Middle frontal gyrus (tissue), 1 donor: ENCODE data around the gene DNAJB8.

Experiments
- DNase-seq: peaks from one replicate; pipeline ENCODE4 v3.0.0-alpha.2; 2015; ENCODE audit warnings: low spot score; ENCODE audit errors: extremely low spot score

The DNAJB8 gene

DNA sequence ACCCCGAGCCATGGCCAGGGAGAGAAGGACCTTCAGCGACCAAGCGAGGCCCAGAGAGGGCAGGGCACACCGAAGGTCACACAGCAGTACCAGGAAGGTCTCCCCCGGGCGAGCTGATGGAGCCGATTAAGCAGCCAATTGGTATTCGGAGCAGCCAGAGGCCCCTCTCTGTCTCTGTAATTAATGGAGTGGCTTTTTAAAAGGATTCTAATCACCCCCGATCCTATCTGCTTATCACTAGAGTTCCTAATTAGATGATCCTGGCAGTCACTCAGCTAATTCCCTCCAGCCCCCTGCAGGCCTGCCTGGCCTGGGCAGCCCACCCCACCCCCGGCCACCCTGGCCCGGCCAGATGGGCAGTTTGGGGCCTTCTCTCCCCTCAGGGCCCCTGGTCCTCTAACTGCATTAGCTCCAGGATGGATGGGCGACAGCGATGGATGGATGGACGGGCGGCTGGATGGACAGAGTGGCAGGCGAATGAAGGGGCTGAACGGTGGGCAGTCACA lies 1.6 kb upstream of the DNAJB8 start:
- no peak for DNase-seq

DNA sequence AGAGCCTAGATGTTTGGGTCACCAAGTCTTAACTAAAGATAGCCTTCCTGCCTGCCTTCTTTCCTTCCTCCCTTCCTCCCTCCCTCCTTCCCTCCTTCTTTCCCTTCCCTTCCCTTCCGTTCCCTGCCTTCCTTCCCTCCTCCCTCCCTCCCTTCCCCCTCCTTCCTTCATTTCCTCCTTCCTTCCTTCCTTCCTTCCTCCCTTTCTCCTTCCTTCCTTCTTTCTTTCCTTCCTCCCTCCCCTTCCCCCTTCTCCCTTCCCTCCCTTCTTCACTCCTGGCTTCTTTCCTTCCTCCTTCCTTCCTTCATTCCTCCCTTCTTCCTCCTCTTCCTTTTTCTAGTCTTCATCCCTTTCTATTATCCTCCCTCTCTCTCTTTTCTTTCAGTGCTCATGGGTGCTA lies 2.0 kb downstream of the DNAJB8 start:
- no peak for DNase-seq

DNA sequence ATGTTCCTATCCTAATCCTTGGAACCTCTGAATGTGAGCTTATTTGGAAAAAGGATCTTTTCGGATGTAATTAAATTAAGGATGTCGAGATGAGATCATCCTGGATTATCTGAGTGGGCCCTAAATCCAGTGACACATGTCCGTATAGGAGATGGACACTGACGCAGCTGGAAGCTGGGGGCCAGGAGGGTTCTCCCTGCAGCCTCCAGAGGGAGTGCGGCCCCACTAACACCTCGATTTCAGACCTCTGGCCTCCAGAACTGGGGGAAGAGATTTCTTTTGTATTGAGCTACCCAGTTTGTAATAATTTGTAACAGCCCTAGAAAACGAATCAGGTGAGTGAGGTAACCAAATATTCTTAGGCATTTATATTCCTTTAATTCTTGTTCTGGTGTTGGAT lies 2.5 kb downstream of the DNAJB8 start:
- DNase-seq, result no peak

DNA sequence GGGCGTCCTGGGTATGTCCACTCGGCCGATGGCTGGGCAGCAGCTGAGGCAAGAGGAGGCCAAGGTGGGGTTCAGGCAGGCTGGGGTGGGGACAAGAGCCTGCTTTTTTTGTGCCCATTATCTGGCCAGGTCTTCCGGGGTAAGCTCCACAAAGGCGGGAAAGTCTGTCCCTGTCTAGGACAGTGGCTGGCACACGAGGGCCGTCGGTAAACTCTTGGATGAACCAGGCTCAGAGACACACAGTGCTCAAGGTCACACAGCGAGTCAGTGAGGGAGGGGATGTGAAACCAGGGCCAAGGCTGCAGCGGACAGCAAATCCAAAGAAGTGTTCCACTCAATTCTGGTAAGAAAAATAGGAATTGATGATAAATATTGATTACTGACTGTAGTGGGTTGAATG lies 2.9 kb downstream of the DNAJB8 start:
- DNase-seq, result no peak

DNA sequence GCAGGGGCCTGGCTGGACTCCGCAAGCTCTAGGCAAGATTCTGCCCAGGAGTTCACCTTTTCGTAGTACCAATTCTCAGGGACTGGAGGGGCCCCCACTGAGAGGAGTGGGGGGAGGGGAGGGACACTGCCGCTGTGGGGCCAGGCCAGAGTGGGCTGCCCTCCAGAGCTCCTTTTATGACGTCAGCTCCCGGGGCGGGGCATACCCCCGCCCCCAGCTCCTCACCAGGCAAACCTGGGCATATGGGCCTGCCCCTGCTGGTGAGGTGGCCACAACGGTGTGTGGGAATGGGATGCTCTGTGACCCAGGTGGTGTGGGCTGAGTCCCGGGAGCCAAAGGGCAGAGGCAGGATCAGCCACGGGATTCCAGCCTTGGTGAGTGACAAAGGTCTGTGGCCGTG lies 3.3 kb downstream of the DNAJB8 start:
- DNase-seq, result no peak

DNA sequence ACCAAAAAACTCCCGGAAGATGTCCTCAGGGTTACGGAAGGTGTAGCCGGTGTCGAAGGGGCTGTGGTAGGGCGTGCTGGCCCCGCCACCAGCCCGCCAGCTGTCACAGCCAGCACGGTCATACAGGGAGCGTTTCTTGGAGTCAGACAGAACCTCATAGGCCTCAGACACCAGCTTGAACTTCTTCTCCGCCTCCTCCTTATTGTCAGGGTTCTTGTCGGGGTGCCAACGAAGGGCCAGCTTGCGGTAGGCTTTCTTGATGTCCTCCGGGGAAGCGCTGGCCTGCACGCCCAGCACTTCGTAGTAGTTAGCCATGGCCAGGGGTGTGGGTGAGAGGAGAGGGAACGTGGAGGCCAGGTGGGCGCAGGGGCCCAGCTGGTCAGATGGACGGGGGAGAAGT lies 3.8 kb downstream of the DNAJB8 start:
- no peak for DNase-seq

DNA sequence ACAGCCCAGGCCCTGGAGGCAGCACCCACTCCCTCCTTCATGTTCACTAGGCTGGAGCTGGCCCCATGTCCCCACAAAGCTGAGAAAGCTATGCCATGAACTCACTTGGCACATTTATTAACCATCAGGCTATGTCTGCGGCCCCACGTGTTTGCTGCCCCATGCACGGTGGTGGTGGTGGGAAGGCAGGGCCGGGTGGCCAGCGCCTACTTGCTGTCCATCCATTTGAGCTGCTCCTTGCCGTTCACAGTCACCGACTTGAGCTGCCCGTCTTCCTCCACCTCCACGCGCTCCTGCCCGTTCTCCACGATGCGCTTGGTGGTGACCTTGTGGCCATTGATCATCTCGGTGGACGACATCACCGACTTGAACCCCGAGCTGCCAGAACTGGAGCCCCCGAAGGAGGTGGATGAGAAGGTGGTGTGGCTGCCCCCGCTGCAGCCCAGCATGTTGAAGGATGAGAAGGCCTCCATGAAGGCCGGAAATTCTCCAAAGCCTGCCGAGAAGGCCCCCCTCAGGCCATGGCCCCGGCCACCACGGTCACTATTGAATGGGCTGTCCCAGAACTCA lies 4.3 kb downstream of the DNAJB8 start:
- no peak for DNase-seq

DNA sequence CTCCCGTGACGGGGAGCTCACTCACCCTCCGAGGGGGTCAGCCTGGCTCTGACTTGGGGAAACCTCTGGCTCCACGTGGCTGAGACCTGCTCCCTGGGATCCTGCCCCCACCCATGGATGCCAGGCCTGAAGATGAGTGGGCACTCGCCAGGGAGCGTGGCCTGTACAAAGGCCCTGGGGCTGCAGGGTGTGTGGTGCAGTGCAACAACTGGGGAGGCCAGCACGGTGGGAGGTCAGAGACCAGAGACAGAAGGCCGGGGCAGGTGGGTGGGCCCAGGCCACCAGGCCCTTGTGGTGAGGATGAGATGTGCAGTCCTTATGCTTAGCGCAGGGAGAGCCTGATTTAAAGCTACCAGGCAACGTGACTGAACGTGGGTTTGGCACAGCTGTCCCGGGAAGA lies 5.0 kb downstream of the DNAJB8 start:
- DNase-seq, result no peak

DNA sequence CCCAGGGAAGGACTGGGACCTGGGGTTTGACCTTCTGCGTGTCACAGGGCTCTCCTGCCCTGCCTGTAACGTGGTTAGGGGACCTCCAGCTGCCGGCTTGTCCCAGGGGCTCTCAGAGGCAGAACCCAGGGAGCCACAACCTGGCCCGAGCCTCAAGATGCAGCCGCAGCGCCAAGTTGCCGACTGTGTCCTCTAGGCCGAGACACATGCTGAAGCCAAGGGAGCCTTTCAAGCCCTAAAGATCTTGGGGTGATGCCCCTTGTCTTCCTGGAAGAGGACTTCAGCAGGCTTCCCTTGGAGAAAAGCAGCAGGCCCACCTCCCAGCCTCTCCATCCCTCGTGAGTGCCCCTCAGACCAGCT lies 7.2 kb downstream of the DNAJB8 start:
- no peak for DNase-seq

DNA sequence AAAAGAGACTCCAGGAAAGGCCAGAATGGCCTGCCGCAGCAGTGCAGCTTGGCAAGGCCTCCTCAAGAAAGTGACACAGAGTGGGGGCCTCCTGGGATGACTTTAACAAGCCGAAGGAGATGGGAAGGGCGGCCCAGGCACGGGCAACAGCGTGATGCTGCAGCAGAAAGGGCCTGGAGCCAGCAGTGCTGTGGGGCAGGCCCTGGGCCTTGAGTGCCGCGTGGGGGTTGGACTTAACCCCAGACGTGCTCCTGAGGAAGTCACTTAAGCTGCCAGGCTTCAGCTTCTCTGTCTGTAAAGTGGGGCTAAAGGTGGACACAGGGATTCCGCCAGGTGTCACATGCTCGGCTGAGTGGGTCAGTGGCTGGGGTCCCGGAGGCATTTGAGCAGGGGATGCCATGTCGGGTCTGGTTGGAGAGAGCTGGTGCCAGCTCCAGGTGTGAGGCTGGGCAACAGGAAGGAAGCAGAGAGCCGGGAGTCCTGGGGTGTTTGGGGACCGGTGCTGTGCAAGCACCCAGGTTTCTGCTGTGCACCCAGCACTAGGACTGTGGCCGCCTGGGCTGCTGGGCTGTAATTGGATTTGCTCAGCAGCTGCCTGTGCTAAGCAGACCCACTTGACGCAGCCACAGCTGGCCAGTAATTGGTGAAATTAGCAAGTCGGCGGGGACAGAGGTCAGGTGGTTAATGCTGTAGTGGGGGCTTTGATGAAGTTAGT lies 7.8 kb downstream of the DNAJB8 start:
- no peak for DNase-seq

DNA sequence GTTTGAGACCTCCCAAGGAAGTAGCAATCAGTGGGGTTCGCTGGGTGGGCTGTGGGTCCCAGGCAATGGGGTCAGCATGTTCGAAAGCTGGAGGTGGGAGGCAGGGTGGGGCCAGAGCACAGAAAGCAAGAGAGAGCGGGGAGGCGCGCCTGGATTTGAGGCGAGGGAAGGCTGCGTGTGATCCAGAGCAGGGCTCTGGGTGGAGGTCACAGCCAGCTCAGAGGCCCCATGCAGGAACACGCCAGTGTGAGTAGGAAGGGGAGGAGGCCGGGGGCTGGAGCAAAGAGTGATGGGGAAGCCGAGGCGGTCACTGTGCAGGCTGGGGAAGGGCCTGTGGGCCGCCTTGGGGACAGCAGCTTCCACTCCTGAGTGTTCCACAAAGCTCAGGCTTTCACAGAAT lies 8.8 kb downstream of the DNAJB8 start:
- DNase-seq, result no peak

DNA sequence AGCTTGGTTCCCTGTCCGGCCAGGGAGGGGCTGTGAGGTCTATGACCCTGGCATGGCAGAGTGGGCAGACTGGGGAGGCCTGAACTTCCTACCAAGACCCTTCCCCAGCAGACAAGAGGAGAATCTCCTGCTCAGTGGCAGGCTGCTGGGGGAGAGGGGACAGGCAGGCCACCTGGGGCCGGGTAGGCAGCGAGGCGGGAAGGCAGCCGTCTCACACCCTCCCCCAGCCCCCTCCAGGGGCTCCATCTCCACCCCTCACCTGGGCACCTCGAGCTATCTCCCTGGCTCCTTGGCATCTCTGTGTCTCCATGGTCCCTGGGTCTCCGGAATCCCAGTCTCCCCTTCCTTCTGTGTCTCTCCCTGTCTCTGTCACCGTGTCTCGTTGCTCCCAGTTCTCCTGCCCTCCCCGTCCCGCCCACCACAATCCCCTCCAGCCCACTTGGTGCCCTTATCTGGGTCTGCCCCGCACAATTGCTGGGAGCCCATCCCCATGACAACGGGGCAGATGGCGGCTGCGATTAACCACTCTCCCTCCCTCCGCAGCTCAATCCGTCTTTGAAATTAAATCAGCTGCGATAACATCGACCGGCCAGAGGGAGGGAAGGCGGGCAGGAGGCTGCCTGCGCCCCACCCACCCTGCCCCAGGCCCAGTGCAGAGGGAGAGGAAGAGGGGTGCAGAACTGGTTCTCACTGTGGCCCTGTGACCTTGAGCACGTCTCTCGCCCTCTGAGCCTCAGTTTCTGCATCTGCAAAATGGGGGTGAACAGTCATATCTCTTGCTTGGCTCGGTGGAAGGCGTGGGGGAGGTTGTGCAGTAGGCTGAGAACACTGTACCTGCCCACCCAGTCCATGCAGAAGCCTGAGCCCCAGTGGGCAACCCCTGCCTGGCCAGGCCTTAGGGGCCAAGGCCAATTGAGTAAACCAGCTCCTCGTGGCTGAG lies 9.6 kb downstream of the DNAJB8 start:
- DNase-seq, result no peak

DNA sequence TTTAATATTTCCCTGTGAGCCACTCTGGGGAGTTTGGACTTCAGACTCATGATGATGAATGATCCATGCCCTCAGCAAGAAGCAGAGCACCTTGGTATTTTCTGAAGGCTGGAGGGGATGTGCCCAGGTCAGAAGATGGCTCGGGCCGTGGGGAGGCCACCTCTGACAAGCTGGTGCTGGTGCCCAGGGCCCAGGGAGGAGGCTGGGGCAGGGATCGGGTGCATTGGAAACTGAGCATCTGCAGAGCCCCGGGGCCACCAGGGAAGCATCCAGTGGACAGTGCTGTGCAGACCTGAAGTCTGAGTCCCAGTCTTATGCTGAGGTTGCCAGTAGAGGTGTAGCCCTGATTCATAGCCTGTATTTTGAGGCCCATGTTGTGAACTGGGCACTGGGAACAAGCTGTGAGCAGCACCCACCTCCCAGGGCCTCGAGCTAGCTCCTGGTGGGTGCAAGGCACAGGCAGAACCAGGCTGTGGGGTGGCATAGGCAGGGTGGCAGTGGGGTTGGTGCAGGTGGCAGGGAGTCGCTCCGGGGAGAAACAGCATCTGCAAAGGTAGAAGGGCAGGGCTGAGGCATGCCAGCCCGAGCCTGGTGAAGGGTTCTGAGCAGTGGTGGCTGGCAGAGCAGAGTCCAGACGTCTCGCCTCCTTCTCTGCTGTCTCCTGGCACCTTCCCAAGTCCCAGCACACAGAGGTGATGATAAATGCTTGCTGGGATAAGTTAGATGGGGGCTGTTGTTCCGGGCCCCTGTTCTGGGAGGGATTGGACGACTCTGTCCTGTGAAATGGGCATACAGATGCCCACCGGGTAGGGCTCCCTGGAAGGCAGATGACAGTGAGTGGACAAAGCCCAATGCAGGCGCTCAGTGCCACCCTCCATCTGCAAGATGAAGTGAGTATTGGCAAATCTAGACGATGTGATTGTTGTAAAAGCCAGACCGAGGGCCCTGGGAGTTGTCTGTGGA lies 10.6 kb downstream of the DNAJB8 start:
- no peak for DNase-seq

DNA sequence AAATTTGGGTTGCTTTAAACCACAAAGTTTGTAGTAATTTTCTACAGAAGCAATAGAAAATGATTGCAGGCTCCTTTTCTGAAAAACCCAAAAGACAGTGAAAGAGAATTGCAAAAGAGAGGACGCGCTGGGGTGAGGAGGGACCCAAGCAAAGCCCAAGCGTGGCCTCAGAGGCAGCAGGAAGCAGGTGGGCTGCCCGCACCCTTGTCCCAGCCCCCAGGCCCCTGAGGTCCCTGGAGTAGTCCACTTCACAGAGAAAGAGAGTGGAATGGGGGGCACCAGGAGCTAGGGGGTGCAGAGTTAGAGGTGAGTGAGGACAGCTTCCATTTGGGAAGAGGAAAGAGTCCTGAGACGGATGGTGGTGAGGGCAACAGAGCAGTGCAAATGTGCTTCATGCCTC lies 11.6 kb downstream of the DNAJB8 start:
- DNase-seq, result no peak

DNA sequence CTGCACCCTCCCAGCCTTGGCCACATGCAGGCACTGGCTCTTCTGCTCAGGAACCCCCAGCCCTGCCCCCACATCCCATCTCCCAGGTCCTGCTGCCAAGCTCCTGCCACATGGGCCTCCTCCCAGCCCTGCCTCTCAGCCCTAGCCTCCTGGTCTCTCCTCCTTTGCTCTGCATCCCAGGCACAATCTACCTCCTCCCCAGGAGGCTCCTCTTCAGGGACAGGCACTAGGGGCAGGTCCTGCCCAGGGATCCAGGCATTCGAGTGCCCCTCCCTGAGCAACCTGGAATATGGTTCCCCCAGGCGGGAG lies 12.4 kb downstream of the DNAJB8 start:
- no peak for DNase-seq

DNA sequence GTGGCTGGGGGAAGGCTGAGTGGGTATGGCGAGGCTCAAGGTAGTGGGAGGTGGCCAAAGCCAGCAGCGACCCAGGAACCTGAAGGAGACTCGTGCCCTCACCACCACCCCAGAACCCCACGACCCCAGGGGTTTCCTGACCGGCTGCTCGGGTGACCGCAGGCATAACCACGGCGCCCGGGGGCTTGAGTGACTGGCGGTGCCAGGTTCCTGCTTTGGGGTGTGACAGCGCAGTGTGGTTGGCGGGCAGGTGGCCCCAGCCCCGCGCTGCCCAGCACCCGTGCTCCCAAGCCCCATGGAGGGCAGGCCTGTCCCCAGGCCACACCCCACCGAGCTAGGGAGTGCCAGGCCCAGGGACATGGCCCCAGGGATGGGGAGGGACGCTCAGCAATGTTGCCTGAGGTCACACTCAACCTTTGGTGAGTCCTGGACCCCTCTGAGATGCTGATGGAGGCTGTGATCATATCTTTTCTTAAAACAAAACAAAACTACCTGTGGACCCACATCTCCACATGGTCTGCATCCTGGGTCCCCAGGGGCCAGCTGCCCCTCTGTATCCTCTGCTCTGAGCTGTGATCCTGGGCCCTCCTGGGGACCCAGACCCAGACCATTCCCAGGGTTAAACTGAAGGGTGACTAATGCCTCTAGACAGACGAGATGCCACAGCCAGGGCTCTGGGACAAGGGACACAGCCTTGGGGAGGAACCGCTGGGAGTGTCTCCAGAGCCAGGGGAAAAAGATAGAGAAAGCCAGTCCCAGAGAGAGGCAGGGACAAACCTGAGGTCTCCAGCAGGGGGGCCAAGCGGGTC lies 13.0 kb downstream of the DNAJB8 start:
- no peak for DNase-seq

DNA sequence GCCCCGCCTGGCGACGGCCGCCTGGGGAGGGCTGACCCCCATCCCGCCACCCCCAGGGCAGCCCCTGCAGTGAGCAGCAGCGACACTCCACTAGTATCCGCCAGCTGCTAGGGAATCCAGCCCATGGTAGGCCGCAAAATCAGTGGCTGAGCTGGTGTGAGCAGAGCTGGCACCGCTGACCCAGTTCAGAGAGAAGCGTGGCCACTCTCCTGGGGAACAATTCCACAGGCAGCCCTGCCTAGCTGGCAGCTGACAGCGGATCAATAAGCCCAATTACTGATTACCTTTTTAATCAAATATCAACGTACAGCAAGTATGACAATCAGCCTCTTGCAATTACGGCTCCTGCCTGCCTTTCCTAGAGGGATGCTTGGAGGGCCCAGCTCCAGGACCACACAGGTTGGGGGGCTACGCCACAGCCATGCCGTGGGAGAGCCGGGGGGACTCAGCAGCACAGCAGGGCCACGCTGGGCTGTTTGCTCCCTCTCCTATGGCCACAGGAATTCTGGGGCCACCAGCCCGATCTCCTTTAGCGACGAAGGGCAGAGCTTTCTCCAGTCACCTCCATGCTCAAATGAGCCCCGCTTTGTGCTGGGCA lies 13.9 kb downstream of the DNAJB8 start:
- DNase-seq, result no peak

DNA sequence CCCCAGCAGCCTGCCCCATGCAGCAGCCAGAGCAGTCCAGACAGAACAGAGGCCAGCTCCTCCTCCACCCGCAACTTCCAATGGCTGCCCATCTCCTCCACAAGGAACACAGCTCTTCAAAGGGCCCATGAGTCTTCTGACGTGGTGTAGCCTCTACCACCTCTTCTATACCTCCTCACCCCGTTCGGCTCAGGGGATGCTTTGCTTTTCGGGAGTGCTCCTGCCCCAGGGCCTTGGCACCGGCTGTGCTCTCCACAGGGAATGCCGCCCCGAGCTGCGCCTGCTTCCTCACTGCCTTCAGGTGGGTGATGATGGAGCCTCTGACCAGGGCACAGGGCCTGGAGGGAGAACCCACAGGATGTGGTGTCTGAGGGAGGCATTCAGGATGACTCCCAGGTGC lies 14.6 kb downstream of the DNAJB8 start:
- no peak for DNase-seq

DNA sequence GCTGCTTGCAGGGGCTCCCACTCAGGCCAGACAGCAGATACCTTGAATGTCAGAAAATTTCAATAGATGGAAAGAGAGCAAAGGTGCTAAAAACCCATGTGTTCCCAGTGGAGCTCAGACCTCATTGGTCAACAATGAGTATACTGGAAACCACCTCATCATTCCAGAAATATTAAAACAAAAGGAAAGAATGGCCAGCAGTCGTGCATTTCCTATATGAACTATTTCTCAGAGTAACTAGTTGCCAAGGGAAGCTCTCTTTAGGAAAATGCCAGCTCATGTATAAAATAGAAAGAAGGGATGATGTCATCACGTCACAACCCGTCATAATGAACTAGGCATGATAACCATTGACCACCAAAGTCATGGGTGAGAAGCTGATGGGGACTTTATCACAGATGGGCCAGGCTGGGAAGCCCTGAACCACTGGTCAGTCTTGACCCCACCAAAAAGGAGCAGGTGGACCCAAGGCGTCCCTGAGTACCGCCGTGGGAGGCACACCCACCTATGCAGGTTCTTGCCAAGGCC lies 17.5 kb downstream of the DNAJB8 start:
- DNase-seq, result no peak

DNA sequence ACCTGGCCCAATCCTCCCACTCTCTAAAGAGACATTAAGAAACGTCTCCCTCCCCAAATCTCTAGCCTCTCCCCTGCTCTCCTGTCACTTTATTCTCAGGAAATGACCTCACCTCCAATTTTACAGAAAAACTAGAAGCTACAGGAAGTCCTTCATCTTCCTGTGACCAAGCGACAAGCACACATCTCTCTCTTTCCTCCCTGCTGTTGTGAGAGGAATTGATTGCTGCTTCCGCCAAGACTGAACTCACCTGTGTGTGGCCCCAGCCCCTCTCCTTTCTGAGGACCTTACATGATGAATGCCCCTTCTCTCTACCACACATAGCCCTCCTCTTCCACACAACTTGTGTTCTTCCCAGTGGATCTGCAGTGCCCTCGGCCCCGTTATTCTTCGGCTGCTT lies 18.2 kb downstream of the DNAJB8 start:
- DNase-seq, result no peak
